ENCODE results near the gene PLA2G4D. TPM values are rescaled to one million over a fixed set of nuclear protein-coding genes. Genes with fewer than 3 reads are reported as not detected.

PLA2G4D gene
- total and polyA plus RNA-seq, 4 donors, result 0.12 to 0.31 (median 0.15) TPM; not detected in 1

DNA sequence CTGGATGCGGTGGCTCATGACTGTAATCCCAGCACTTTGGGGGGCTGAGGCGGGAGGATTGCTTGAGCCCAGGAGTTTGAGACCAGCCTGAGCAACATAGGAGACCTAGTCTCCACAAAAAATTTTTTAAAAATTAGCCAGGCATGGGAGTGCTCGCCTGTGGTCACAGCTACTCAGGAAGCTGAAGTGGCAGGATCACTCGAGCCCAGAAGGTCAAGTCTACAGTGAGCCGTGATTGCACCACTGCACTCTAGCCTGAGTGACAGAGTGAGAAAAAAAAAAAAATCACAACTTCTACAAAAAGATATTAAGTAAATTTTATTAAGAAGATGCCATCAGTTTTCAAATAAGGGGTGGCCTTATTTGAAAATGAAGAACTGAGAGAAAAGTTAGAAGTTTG lies 11.9 kb upstream of the PLA2G4D start:
- Histone ChIP-seq H3K4me1 (ENCODE audit: control insufficient read depth in 5 of 5, insufficient read depth in 5 of 5, low read length in 5 of 5) (peaks cover 0 to 6% (median 0%) of the 10 kb centered on the region in 5 donors), H3K27me3 (ENCODE audit: control insufficient read depth in 3 of 3, insufficient read depth in 3 of 3, low read length in 2 of 3) (no peaks in the 10 kb centered on the region), H3K4me3 (no peak overlapping the region), H3K9ac (ENCODE audit: insufficient read depth in 1 of 2, low read length in 2 of 2) (no peak overlapping the region), H3K9me3 (ENCODE audit: control insufficient read depth in 4 of 4, insufficient read depth in 3 of 4, low read length in 3 of 4) (no peaks in the 10 kb centered on the region), H3K27ac (ENCODE audit: low read depth in 1 of 2, low read length in 1 of 2) (no peak overlapping the region), H3K36me3 (ENCODE audit: control insufficient read depth in 4 of 4, insufficient read depth in 4 of 4, low read length in 4 of 4) (no peaks in the 10 kb centered on the region)
- DNase-seq (peak in 1 of 3 donors; percentile 28), ATAC-seq (ENCODE audit: insufficient read depth, low FRiP score) (peak; percentile 54)
- WGBS, 2 donors, result 37 to 45% methylated on average over 5 of the region's 5 CpGs
- TF ChIP-seq, protein P1, sequence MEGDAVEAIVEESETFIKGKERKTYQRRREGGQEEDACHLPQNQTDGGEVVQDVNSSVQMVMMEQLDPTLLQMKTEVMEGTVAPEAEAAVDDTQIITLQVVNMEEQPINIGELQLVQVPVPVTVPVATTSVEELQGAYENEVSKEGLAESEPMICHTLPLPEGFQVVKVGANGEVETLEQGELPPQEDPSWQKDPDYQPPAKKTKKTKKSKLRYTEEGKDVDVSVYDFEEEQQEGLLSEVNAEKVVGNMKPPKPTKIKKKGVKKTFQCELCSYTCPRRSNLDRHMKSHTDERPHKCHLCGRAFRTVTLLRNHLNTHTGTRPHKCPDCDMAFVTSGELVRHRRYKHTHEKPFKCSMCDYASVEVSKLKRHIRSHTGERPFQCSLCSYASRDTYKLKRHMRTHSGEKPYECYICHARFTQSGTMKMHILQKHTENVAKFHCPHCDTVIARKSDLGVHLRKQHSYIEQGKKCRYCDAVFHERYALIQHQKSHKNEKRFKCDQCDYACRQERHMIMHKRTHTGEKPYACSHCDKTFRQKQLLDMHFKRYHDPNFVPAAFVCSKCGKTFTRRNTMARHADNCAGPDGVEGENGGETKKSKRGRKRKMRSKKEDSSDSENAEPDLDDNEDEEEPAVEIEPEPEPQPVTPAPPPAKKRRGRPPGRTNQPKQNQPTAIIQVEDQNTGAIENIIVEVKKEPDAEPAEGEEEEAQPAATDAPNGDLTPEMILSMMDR (IDR thresholded peaks at IDR 0.05; ENCODE audit: control extremely low read depth, extremely low read depth), result no peak

DNA sequence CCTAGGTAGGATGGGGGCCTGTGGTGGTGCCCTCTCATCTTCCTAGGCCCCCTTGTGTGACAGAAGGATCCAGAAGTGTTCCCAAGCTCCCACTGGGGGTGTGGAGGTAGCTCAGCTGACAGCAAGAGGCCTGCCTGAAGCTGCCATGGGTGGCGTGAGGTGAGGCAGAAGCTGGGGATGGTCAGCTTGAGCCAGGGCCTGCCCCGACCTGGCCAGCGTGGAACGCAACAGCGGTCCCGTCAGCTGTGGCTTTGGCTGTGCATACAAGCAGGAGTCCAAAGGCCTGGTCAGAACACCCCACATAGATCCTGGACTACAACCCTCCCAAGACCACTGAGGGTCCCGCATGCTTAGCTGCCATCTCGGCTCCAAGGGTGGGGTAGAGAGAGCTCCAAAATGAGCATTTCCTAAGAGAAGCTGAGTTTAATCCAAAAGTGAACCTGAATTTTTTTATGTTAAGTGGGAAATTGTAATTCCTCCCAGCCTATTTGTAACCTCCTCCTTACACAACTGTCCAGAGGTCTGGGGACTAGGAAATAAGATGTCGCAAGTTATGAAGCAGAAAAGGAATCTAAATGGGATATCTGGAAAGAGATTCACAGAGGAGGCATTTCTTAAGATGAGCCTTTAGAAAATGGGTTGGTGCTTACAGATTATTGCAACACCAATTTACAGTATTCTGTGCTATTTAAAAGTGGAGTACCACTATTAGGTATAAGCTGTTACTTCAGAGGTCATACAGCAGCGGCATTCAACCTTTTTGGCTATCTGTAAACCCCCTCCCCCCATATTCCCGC lies 9.9 kb upstream of the PLA2G4D start:
- ATAC-seq (ENCODE audit: insufficient read depth, low FRiP score), result no peak
- 82 to 86% methylated on average over 11 of the region's 11 CpGs for WGBS, 2 donors
- Histone ChIP-seq H3K9ac (ENCODE audit: insufficient read depth in 1 of 2, low read length in 2 of 2) (no peak overlapping the region), H3K27ac (ENCODE audit: low read depth in 1 of 2, low read length in 1 of 2) (no peak overlapping the region), H3K4me1 (ENCODE audit: control insufficient read depth in 5 of 5, insufficient read depth in 5 of 5, low read length in 5 of 5) (peaks cover 0 to 14% (median 0%) of the 10 kb centered on the region in 5 donors), H3K27me3 (ENCODE audit: control insufficient read depth in 3 of 3, insufficient read depth in 3 of 3, low read length in 2 of 3) (no peaks in the 10 kb centered on the region), H3K4me3 (no peak overlapping the region), H3K9me3 (ENCODE audit: control insufficient read depth in 4 of 4, insufficient read depth in 3 of 4, low read length in 3 of 4) (no peaks in the 10 kb centered on the region), H3K36me3 (ENCODE audit: control insufficient read depth in 4 of 4, insufficient read depth in 4 of 4, low read length in 4 of 4) (no peaks in the 10 kb centered on the region)
- no peak for DNase-seq
- TF ChIP-seq, protein P1 (IDR thresholded peaks at IDR 0.05; ENCODE audit: control extremely low read depth, extremely low read depth), result no peak

DNA sequence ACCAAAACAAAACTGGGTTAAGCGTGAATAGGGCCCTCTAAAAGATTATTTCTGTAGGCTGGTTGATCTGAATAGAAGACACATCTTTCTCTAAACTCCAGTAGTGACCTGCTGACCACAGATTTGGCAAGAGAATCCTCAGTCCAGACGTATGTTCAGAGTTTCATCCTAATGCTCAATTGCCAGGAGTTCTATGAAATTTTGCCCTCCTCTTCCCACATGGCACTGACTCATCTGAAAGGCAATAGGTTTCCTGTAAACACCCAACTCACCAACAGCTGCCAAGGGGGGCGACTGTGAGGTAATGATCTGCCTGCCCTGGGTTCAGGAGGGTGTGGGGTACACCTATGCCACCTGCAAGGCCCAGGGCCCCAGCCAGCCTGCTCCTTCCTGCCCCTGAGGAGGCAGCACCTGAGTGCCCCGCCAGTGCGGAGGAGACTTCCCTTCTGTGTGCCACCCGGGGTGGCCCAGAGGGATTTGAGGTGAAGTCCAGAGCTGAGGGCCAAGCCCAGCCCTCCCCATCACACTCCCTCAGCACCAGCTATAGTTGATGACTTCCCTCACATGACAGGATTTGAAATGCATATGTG lies 8.4 kb upstream of the PLA2G4D start:
- TF ChIP-seq, protein P1 (IDR thresholded peaks at IDR 0.05; ENCODE audit: control extremely low read depth, extremely low read depth), result no peak
- no peak for ATAC-seq (ENCODE audit: insufficient read depth, low FRiP score)
- Histone ChIP-seq H3K4me3 (no peak overlapping the region), H3K4me1 (ENCODE audit: control insufficient read depth in 5 of 5, insufficient read depth in 5 of 5, low read length in 5 of 5) (peaks cover 0 to 14% (median 0%) of the 10 kb centered on the region in 5 donors), H3K36me3 (ENCODE audit: control insufficient read depth in 4 of 4, insufficient read depth in 4 of 4, low read length in 4 of 4) (no peaks in the 10 kb centered on the region), H3K9ac (ENCODE audit: insufficient read depth in 1 of 2, low read length in 2 of 2) (no peak overlapping the region), H3K27me3 (ENCODE audit: control insufficient read depth in 3 of 3, insufficient read depth in 3 of 3, low read length in 2 of 3) (no peaks in the 10 kb centered on the region), H3K9me3 (ENCODE audit: control insufficient read depth in 4 of 4, insufficient read depth in 3 of 4, low read length in 3 of 4) (no peaks in the 10 kb centered on the region), H3K27ac (ENCODE audit: low read depth in 1 of 2, low read length in 1 of 2) (no peak overlapping the region)
- no peak for DNase-seq
- WGBS, 2 donors, result 63 to 72% methylated on average over 6 of the region's 6 CpGs

All from lung (tissue), 12 donors.